Neural crest cell (in vitro differentiated cells): ENCODE results near the gene PSTK. TPM values are rescaled to one million over a fixed set of nuclear protein-coding genes. Genes with fewer than 3 reads are reported as not detected.
A peak's percentile ranks its signal among the peaks of the same experiment; 100 is the strongest.

ENCODE experiments used
- DNase-seq: peaks from one replicate; pipeline ENCODE4 v3.0.0; 2021; ENCODE audit warnings: low read depth, mixed read lengths, low spot score
- H3K27ac Mint-ChIP-seq: one replicate; pipeline ENCODE4 v1.8.0; 2021; ENCODE audit warnings: mild to moderate bottlenecking, mixed read lengths; ENCODE audit not compliant: unreplicated experiment
- H3K27me3 Mint-ChIP-seq: 2 replicates; pipeline ENCODE4 v1.8.0; 2021; ENCODE audit warnings: low read depth, mild to moderate bottlenecking, mixed read lengths
- H3K36me3 Mint-ChIP-seq: 2 replicates; pipeline ENCODE4 v1.8.0; 2021; ENCODE audit warnings: low read depth, mild to moderate bottlenecking, mixed read lengths
- H3K4me1 Mint-ChIP-seq: 2 replicates; pipeline ENCODE4 v1.8.0; 2021; ENCODE audit warnings: mixed read lengths
- H3K4me3 Mint-ChIP-seq: one replicate; pipeline ENCODE4 v1.8.0; 2021; ENCODE audit warnings: mild to moderate bottlenecking, mixed read lengths
- H3K9me3 Mint-ChIP-seq: 2 replicates; pipeline ENCODE4 v1.8.0; 2021; ENCODE audit warnings: mixed read lengths
- CTCF ChIP-seq: fragments of 200-600 bp; sonication (generic); conservative IDR thresholded peaks from 2 replicates; pipeline ENCODE4 v1.5.0; 2021; ENCODE audit warnings: antibody characterized with exemption, mild to moderate bottlenecking
- total RNA-seq: library from RNA; stranded (reverse); gene quantifications from 2 replicates; pipeline ENCODE4 v1.2.1, GENCODE V29; 2021

The PSTK gene
- total RNA-seq, 1 donor from 2014 or later: 5.8 TPM

GRCh38 chr10:122990278-122990677 lies 10.1 kb downstream of the PSTK start:
- Mint-ChIP-seq H3K27ac (no peak overlapping the region), H3K36me3 (peaks cover 2% of the 10 kb centered on the region)

GRCh38 chr10:122992031-122992585 lies 11.9 kb downstream of the PSTK start:
- no peaks in the 10 kb centered on the region for H3K27me3 Mint-ChIP-seq
- H3K36me3 Mint-ChIP-seq: peaks cover 2% of the 10 kb centered on the region
- no peak overlapping the region for H3K27ac Mint-ChIP-seq
- H3K4me1 Mint-ChIP-seq: no peaks in the 10 kb centered on the region
- no peak overlapping the region for H3K4me3 Mint-ChIP-seq
- no peaks in the 10 kb centered on the region for H3K9me3 Mint-ChIP-seq
- DNase-seq: no peak
- no peak for TF ChIP-seq CTCF

More at GRCh38 chr10:122990278-122990677, 10.1 kb downstream of the PSTK start:
- H3K4me1 Mint-ChIP-seq: no peaks in the 10 kb centered on the region
- no peak for TF ChIP-seq CTCF
- H3K9me3 Mint-ChIP-seq: no peaks in the 10 kb centered on the region
- H3K4me3 Mint-ChIP-seq: no peak overlapping the region
- DNase-seq: no peak
- no peaks in the 10 kb centered on the region for H3K27me3 Mint-ChIP-seq

- Mint-ChIP-seq H3K27ac (no peak overlapping the region), H3K9me3 (no peaks in the 10 kb centered on the region), H3K27me3 (no peaks in the 10 kb centered on the region), H3K4me1 (no peaks in the 10 kb centered on the region), H3K36me3 (peaks cover 5% of the 10 kb centered on the region), H3K4me3 (no peak overlapping the region)
- DNase-seq: no peak
- TF ChIP-seq CTCF: no peak
These were observed 13.7 kb downstream of the PSTK start for GRCh38 chr10:122993797-122994336.

GRCh38 chr10:122995936-122996335 lies 15.7 kb downstream of the PSTK start:
- peaks cover 7% of the 10 kb centered on the region for H3K4me1 Mint-ChIP-seq
- no peaks in the 10 kb centered on the region for H3K27me3 Mint-ChIP-seq
- DNase-seq: no peak
- peaks cover 5% of the 10 kb centered on the region for H3K36me3 Mint-ChIP-seq
- H3K9me3 Mint-ChIP-seq: no peaks in the 10 kb centered on the region
- TF ChIP-seq CTCF: no peak
- H3K4me3 Mint-ChIP-seq: no peak overlapping the region
- no peak overlapping the region for H3K27ac Mint-ChIP-seq

GRCh38 chr10:122997864-122998263 lies 17.7 kb downstream of the PSTK start:
- no peak for TF ChIP-seq CTCF
- Mint-ChIP-seq H3K4me3 (no peak overlapping the region), H3K4me1 (peaks cover 7% of the 10 kb centered on the region), H3K27me3 (no peaks in the 10 kb centered on the region), H3K9me3 (no peaks in the 10 kb centered on the region), H3K27ac (peak overlapping the region; percentile 35), H3K36me3 (peaks cover 5% of the 10 kb centered on the region)
- no peak for DNase-seq
